ENCODE data around the gene HOXD10.

HOXD10 gene

GRCh38 chr2:176126929-176127773 lies 10.6 kb downstream of the HOXD10 start:
- no peak overlapping the region for H3K27ac ChIP-seq (ENCODE audit: low read length)
- H4K20me1 ChIP-seq (ENCODE audit: insufficient read depth, low read length) = no peaks in the 10 kb centered on the region
- no peak overlapping the region for H3K9ac ChIP-seq (ENCODE audit: low read length)
- H2AFZ ChIP-seq (ENCODE audit: low read depth, low read length) = no peak overlapping the region
- no peak for TF ChIP-seq EZH2phosphoT487 (IDR thresholded peaks at IDR 0.05; ENCODE audit: low read depth)
- TF ChIP-seq CTCF (IDR thresholded peaks at IDR 0.05; ENCODE audit: low read depth, low read length) = peak; percentile 84
- no peaks in the 10 kb centered on the region for H3K4me1 ChIP-seq (ENCODE audit: low read length)
- no peaks in the 10 kb centered on the region for H3K9me3 ChIP-seq (ENCODE audit: insufficient read depth, low read length)
- no peaks in the 10 kb centered on the region for H3K27me3 ChIP-seq (ENCODE audit: low read depth, low read length)
- H3K36me3 ChIP-seq (replicated peaks; ENCODE audit: low read depth, low read length) = no peaks in the 10 kb centered on the region
- H3K4me3 ChIP-seq (ENCODE audit: low read length) = peak overlapping the region; percentile 33
- peak overlapping the region; percentile 35 for H3K4me2 ChIP-seq (ENCODE audit: low read length)
- no peaks in the 10 kb centered on the region for H3K79me2 ChIP-seq (ENCODE audit: low read length)

GRCh38 chr2:176127774-176128072 lies 11.1 kb downstream of the HOXD10 start:
- Histone ChIP-seq H3K27ac (ENCODE audit: low read length) (no peak overlapping the region), H3K9ac (ENCODE audit: low read length) (no peak overlapping the region), H3K4me1 (ENCODE audit: low read length) (no peaks in the 10 kb centered on the region), H3K27me3 (ENCODE audit: low read depth, low read length) (no peaks in the 10 kb centered on the region), H3K4me3 (ENCODE audit: low read length) (no peak overlapping the region), H3K79me2 (ENCODE audit: low read length) (no peaks in the 10 kb centered on the region), H4K20me1 (ENCODE audit: insufficient read depth, low read length) (no peaks in the 10 kb centered on the region), H3K9me3 (ENCODE audit: insufficient read depth, low read length) (no peaks in the 10 kb centered on the region), H3K36me3 (replicated peaks; ENCODE audit: low read depth, low read length) (no peaks in the 10 kb centered on the region), H2AFZ (ENCODE audit: low read depth, low read length) (no peak overlapping the region), H3K4me2 (ENCODE audit: low read length) (no peak overlapping the region)
- TF ChIP-seq EZH2phosphoT487 (IDR thresholded peaks at IDR 0.05; ENCODE audit: low read depth) = no peak
- TF ChIP-seq CTCF (IDR thresholded peaks at IDR 0.05; ENCODE audit: low read depth, low read length) = no peak

- TF ChIP-seq EZH2phosphoT487 (IDR thresholded peaks at IDR 0.05; ENCODE audit: low read depth) (no peak), CTCF (IDR thresholded peaks at IDR 0.05; ENCODE audit: low read depth, low read length) (no peak)
- H3K4me1 ChIP-seq (ENCODE audit: low read length) = no peaks in the 10 kb centered on the region
- H3K79me2 ChIP-seq (ENCODE audit: low read length) = no peaks in the 10 kb centered on the region
- H3K9ac ChIP-seq (ENCODE audit: low read length) = no peak overlapping the region
- H3K4me2 ChIP-seq (ENCODE audit: low read length) = no peak overlapping the region
- H3K36me3 ChIP-seq (replicated peaks; ENCODE audit: low read depth, low read length) = no peaks in the 10 kb centered on the region
- no peak overlapping the region for H3K4me3 ChIP-seq (ENCODE audit: low read length)
- no peaks in the 10 kb centered on the region for H3K9me3 ChIP-seq (ENCODE audit: insufficient read depth, low read length)
- H3K27ac ChIP-seq (ENCODE audit: low read length) = no peak overlapping the region
- no peak overlapping the region for H2AFZ ChIP-seq (ENCODE audit: low read depth, low read length)
- H4K20me1 ChIP-seq (ENCODE audit: insufficient read depth, low read length) = no peaks in the 10 kb centered on the region
- H3K27me3 ChIP-seq (ENCODE audit: low read depth, low read length) = no peaks in the 10 kb centered on the region
Observed at GRCh38 chr2:176128172-176128981, 11.8 kb downstream of the HOXD10 start.

Measured in OCI-LY3 (cell line).